Measurements from ENCODE around the gene TASOR2. TPM values are rescaled to one million over a fixed set of nuclear protein-coding genes. Genes with fewer than 3 reads are reported as not detected.

The TASOR2 gene
- total RNA-seq, 4 donors from 2014 or later: 51.8 to 71.8 (median 64.2) TPM

- TF ChIP-seq POLR2AphosphoS5 (IDR thresholded peaks at IDR 0.05): no peak
- TF ChIP-seq EP300 (IDR thresholded peaks at IDR 0.05): no peak
- no peak for TF ChIP-seq CTCF (IDR thresholded peaks at IDR 0.05)
- no peak for TF ChIP-seq POLR2A (IDR thresholded peaks at IDR 0.05)
- Histone ChIP-seq H3K27me3 (no peaks in the 10 kb centered on the region), H3K9me3 (peaks cover 0 to 12% (median 0%) of the 10 kb centered on the region in 3 donors), H3K4me1 (peaks cover 0 to 12% (median 4%) of the 10 kb centered on the region in 3 donors), H3K27ac (no peak overlapping the region), H3K4me3 (no peak overlapping the region), H3K36me3 (no peaks in the 10 kb centered on the region)
- no peak for ATAC-seq
- 73 to 75% methylated on average over 5 to 7 of the region's 8 CpGs for whole genome bisulfite sequencing, 2 donors (ENCODE audit: low coverage in 1 of 2)
Observed at GRCh38 chr10:5670662-5671375, 13.8 kb upstream of the TASOR2 start.

GRCh38 chr10:5678397-5679036 lies 6.1 kb upstream of the TASOR2 start:
- no peak overlapping the region for H3K4me3 ChIP-seq
- WGBS, 2 donors (ENCODE audit: low coverage in 1 of 2): 68 to 71% methylated on average over 6 to 8 of the region's 9 CpGs
- H3K36me3 ChIP-seq: no peaks in the 10 kb centered on the region
- H3K9me3 ChIP-seq: peaks cover 0 to 6% (median 0%) of the 10 kb centered on the region in 3 donors
- TF ChIP-seq EP300 (IDR thresholded peaks at IDR 0.05) (no peak), POLR2AphosphoS5 (IDR thresholded peaks at IDR 0.05) (no peak), CTCF (IDR thresholded peaks at IDR 0.05) (no peak), POLR2A (IDR thresholded peaks at IDR 0.05) (no peak)
- H3K27me3 ChIP-seq: peaks cover 23% of the 10 kb centered on the region
- no peak overlapping the region for H3K27ac ChIP-seq
- H3K4me1 ChIP-seq: no peaks in the 10 kb centered on the region
- ATAC-seq: no peak

GRCh38 chr10:5679037-5679435 lies 5.6 kb upstream of the TASOR2 start:
- Histone ChIP-seq H3K4me1 (peaks cover 0 to 3% (median 1%) of the 10 kb centered on the region in 3 donors), H3K9me3 (peaks cover 0 to 4% (median 0%) of the 10 kb centered on the region in 3 donors), H3K27me3 (peaks cover 23% of the 10 kb centered on the region), H3K4me3 (no peak overlapping the region), H3K36me3 (no peaks in the 10 kb centered on the region), H3K27ac (no peak overlapping the region)
- WGBS, 2 donors (ENCODE audit: low coverage in 1 of 2): 69 to 79% methylated on average over 2 to 3 of the region's 3 CpGs
- TF ChIP-seq CTCF (IDR thresholded peaks at IDR 0.05): no peak
- TF ChIP-seq POLR2AphosphoS5 (IDR thresholded peaks at IDR 0.05): no peak
- no peak for TF ChIP-seq EP300 (IDR thresholded peaks at IDR 0.05)
- TF ChIP-seq POLR2A (IDR thresholded peaks at IDR 0.05): no peak
- ATAC-seq: no peak

- Histone ChIP-seq H3K4me1 (peaks cover 0 to 7% (median 3%) of the 10 kb centered on the region in 3 donors), H3K36me3 (no peaks in the 10 kb centered on the region), H3K27ac (no peak overlapping the region), H3K4me3 (no peak overlapping the region), H3K9me3 (no peaks in the 10 kb centered on the region), H3K27me3 (peaks cover 23% of the 10 kb centered on the region)
- ATAC-seq: no peak
- TF ChIP-seq EP300 (IDR thresholded peaks at IDR 0.05) (no peak), POLR2A (IDR thresholded peaks at IDR 0.05) (no peak), CTCF (IDR thresholded peaks at IDR 0.05) (no peak), POLR2AphosphoS5 (IDR thresholded peaks at IDR 0.05) (no peak)
- WGBS, 2 donors (ENCODE audit: low coverage in 1 of 2): 67 to 75% methylated on average over 2 of the region's 2 CpGs
Observed at GRCh38 chr10:5679606-5680005, 5.0 kb upstream of the TASOR2 start.
